ENCODE measurements around the gene IPO5. TPM values are rescaled to one million over a fixed set of nuclear protein-coding genes. Genes with fewer than 3 reads are reported as not detected.

IPO5 gene
- total RNA-seq, 1 donor from 2014 or later = 152 TPM

DNA sequence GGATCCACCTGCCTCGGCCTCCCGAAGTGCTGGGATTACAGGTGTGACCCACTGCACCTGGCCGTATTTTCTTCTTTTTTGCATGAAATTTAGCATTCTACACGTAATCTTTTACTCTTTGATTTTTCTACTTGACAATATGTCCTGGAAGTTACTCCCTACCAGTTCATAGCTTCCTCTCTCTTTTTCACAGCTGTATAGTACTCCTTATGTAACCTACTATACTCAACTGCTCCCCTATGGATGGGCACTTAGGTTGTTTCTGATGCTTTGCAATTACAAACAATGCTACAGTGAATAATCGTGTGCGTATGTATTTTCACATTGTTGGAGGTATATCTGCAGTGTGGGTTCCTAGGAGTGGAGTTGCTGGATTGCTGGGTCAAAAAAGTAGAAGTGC, 98.9 kb downstream of the IPO5 start:
- POLR2A ChIA-PET = no interaction called here

DNA sequence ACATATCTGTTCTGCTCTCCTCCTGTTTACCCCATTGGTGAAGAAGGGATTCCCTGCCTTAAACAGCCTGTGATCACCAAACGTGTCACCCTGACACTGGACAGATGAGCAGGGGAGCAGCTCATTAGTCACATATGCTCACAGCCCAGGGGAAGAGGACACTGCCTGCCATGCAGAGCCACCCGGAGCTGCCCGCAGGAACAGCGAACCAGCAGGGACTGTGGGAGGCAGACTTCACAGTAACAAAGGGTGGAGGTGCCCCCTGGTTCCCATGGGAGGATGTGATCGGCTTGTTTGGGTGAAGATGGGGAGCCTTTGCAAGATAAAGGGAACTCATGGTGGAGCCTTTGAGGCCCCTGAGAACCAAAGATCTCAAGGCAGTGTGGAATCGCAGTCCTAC, 100.8 kb downstream of the IPO5 start:
- TF ChIP-seq, protein P1, sequence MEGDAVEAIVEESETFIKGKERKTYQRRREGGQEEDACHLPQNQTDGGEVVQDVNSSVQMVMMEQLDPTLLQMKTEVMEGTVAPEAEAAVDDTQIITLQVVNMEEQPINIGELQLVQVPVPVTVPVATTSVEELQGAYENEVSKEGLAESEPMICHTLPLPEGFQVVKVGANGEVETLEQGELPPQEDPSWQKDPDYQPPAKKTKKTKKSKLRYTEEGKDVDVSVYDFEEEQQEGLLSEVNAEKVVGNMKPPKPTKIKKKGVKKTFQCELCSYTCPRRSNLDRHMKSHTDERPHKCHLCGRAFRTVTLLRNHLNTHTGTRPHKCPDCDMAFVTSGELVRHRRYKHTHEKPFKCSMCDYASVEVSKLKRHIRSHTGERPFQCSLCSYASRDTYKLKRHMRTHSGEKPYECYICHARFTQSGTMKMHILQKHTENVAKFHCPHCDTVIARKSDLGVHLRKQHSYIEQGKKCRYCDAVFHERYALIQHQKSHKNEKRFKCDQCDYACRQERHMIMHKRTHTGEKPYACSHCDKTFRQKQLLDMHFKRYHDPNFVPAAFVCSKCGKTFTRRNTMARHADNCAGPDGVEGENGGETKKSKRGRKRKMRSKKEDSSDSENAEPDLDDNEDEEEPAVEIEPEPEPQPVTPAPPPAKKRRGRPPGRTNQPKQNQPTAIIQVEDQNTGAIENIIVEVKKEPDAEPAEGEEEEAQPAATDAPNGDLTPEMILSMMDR (IDR thresholded peaks at IDR 0.05) = no peak
- peaks cover 5% of the 10 kb centered on the region for H3K27me3 Mint-ChIP-seq
- no peak for ATAC-seq (ENCODE audit: low read depth)
- H3K9me3 Mint-ChIP-seq = peaks cover 9% of the 10 kb centered on the region
- H3K27ac Mint-ChIP-seq = no peak overlapping the region
- no peaks in the 10 kb centered on the region for H3K4me1 Mint-ChIP-seq
- CTCF ChIA-PET = no interaction called here
- no peak for DNase-seq
- H3K4me3 Mint-ChIP-seq = no peak overlapping the region
- H3K36me3 Mint-ChIP-seq (ENCODE audit: low read depth) = no peaks in the 10 kb centered on the region
- intact Hi-C loops (cut with micrococcal nuclease) = no loop called here
- POLR2A ChIA-PET = interaction anchor here (0.7 kb wide), 1 partner anchor 9 kb away, joined by 4 read pairs; no protein-coding TSS in a partner anchor

More for the DNA sequence above, 98.9 kb downstream of the IPO5 start:
- intact Hi-C loops (cut with micrococcal nuclease) = no loop called here
- CTCF ChIA-PET = no interaction called here
- DNase-seq = no peak
- Mint-ChIP-seq H3K27me3 (peaks cover 5% of the 10 kb centered on the region), H3K4me3 (no peak overlapping the region), H3K36me3 (ENCODE audit: low read depth) (no peaks in the 10 kb centered on the region), H3K9me3 (peaks cover 9% of the 10 kb centered on the region), H3K27ac (no peak overlapping the region), H3K4me1 (no peaks in the 10 kb centered on the region)
- TF ChIP-seq, protein P1 (IDR thresholded peaks at IDR 0.05) = no peak
- no peak for ATAC-seq (ENCODE audit: low read depth)

GRCh38 chr13:98055623-98056022, 102.1 kb downstream of the IPO5 start:
- ChIA-PET CTCF (no interaction called here), POLR2A (no interaction called here)
- Mint-ChIP-seq H3K27ac (no peak overlapping the region), H3K27me3 (peaks cover 5% of the 10 kb centered on the region), H3K4me1 (no peaks in the 10 kb centered on the region), H3K9me3 (peaks cover 9% of the 10 kb centered on the region), H3K4me3 (no peak overlapping the region), H3K36me3 (ENCODE audit: low read depth) (no peaks in the 10 kb centered on the region)
- intact Hi-C loops (cut with micrococcal nuclease) = no loop called here
- TF ChIP-seq, protein P1 (IDR thresholded peaks at IDR 0.05) = no peak
- no peak for DNase-seq
- ATAC-seq (ENCODE audit: low read depth) = no peak

DNA sequence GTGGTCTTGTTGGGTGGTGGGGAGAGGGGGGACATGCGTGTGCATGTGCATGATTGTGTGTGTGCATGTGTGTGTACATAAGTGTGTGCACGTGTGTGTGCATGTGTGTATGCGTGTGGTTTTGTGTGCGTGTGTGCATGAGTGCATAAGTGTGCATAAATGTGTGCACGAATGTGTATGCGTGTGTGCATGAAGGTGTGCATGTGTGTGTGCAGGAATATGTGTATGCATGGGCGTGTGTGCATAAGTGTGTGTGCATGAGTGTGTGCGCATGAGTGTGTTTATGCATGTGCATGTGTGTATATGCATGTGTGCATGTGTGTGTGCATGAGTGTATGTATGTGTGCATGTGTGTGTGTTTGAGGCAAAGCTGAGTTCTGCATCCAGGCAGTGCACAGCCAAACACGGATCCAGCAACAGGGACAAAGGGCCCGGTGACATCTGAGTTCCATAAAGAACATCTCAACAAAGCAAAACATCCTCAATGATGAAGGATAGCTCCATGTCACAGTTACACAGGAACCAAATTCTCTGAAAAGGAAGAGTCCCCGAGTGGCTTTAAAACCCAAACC, 103.5 kb downstream of the IPO5 start:
- Mint-ChIP-seq H3K36me3 (ENCODE audit: low read depth) (no peaks in the 10 kb centered on the region), H3K4me3 (no peak overlapping the region), H3K4me1 (no peaks in the 10 kb centered on the region), H3K27me3 (peaks cover 5% of the 10 kb centered on the region), H3K27ac (no peak overlapping the region), H3K9me3 (peaks cover 9% of the 10 kb centered on the region)
- intact Hi-C loops (cut with micrococcal nuclease) = no loop called here
- no peak for DNase-seq
- TF ChIP-seq, protein P1 (IDR thresholded peaks at IDR 0.05) = no peak
- no peak for ATAC-seq (ENCODE audit: low read depth)
- ChIA-PET CTCF (no interaction called here), POLR2A (no interaction called here)

- intact Hi-C loops (cut with micrococcal nuclease) = no loop called here
- Mint-ChIP-seq H3K4me3 (no peak overlapping the region), H3K4me1 (no peaks in the 10 kb centered on the region), H3K36me3 (ENCODE audit: low read depth) (no peaks in the 10 kb centered on the region), H3K27ac (no peak overlapping the region), H3K27me3 (peaks cover 2% of the 10 kb centered on the region), H3K9me3 (no peaks in the 10 kb centered on the region)
- ChIA-PET CTCF (no interaction called here), POLR2A (no interaction called here)
- TF ChIP-seq, protein P1 (IDR thresholded peaks at IDR 0.05) = no peak
- DNase-seq (no peak), ATAC-seq (ENCODE audit: low read depth) (no peak)
Observed at GRCh38 chr13:98059276-98059675, 105.8 kb downstream of the IPO5 start.

Measured in activated B cell treated with CpG ODN at 0.5 μM for 24 hours (primary cell).